HG03159 (cell line): Measurements from ENCODE around the gene TRIM47.
"Not testable (repeated sequence)": the region's sequence is repeated elsewhere in the genome, so short reads cannot be mapped to it uniquely, and the experiment has no call there.

Source experiments
- ATAC-seq: cut with Tn5 transposase; IDR thresholded peaks from one replicate; pipeline ENCODE4 v1.9.1; 2021; ENCODE audit warnings: mild to moderate bottlenecking, moderate library complexity; ENCODE audit not compliant: unreplicated experiment

The TRIM47 gene

DNA sequence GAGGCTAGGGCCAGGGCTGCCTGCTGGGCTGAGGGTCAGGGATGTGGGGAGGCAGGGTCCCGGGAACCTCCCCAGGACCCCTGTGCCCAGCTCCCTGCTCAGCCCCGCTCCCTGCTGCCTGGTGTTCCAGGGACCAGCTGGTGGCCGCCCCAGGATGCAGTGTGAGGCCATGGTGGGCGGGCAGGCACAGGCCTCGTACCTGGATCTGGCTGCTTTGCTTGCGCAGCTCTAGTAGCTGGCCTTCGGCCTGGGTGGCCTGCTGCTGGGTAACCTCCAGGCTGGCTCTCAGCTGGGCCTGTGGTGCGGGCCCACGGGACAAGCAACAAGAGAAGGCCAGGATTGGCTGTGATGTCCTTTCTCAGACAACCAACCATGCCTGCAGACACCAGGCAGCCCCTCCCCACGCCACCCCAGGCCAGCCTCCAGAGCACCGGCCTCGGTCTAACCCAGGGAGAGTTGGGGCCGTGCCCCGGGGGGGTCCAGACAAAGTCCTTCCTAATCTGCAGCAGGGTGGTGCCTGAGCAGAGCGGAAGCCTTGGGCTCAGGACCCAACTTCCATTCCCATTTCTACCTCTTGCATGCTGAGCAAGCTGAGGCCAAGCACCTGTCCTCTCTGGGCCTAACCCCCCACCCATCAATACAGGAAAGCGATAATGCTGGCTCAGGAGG, 14.3 kb upstream of the TRIM47 start:
- no peak for ATAC-seq

DNA sequence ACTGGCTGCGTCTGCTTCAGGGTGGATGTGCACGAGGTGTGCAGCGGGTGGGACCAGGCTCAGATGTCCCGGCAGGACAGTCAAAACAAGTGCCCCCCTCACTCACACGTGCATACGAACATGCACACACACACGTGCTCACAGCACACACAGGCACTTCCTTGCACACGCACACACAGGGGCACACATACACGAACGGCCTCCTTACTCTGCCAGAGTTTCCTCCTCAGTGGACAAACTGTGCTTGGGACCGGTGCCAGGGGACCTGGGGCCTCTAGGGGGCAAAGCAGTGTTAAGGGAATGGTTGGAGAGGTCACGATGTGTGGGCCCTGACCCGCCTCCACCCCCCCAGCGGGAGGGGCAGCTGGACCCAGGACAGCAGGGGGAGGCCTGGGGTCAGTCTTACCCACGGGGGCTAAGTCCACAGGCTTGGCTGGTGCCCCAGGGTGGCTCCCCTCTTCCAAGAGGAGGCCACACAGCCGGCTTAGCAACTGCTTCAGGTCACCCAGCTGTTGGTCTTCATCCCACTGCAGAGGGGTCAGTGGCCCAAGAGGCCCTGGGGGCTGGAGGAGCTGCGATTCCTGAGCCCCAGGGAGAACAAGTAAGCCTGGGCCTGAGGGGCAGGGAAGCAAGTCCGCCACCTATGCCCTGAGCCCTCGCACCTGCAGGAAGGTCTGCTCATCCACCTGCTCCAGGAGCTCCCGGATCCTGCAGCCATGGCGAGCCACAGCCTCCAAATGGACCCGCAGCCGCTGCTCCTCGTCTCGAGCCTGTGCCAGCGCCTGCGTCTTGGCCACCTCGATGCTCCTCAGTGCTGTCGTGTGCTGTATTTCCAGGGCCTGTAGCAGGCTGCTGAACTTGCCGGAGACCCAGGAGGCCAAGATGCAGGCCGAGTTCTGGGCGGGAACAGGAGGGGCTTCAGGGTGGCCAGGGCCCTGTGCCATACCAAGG, 13.5 kb upstream of the TRIM47 start:
- no peak for ATAC-seq

GRCh38 chr17:75891022-75891604, 12.7 kb upstream of the TRIM47 start:
- ATAC-seq = no peak

GRCh38 chr17:75889454-75889853, 11.1 kb upstream of the TRIM47 start:
- no peak for ATAC-seq

DNA sequence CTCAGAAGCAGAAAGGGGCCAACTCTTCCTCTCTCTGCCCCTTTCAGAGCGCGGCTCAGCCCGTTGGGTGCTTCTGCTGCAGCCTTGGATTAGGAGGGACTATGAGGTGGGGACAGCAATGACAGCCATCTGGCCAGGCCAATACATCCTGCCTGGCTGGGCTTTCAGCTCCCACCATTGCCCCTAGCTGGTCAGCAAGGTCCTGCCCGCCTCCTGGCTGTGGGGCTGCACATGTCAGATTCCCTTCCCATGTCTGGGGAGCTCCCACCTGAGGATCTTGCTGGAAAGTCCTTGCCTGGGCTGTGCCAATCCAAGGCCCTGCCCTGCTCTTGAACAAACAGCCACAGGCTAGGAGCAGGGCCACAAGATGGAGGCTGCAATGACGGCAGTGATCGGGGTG, 10.1 kb upstream of the TRIM47 start:
- no peak for ATAC-seq

DNA sequence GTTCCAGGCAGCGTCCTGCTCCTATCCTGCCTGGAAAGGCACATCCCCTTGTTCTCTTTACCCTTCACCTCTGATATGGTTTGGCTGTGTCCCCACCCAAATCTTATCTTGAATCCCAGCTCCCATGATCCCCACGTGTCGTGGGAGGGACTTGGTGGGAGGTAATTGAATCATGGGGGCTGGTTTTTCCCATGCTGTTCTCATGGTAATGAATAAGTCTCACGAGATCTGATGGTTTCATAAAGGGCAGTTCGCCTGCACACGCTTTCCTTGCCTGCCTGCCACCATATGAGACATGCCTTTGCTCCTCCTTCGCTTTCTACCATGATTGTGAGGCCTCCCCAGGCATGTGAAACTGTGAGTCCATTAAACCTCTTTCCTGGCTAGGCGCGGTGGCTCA, 7.5 kb upstream of the TRIM47 start:
- not testable (repeated sequence) for ATAC-seq

GRCh38 chr17:75885431-75885830, 7.0 kb upstream of the TRIM47 start:
- ATAC-seq = no peak

DNA sequence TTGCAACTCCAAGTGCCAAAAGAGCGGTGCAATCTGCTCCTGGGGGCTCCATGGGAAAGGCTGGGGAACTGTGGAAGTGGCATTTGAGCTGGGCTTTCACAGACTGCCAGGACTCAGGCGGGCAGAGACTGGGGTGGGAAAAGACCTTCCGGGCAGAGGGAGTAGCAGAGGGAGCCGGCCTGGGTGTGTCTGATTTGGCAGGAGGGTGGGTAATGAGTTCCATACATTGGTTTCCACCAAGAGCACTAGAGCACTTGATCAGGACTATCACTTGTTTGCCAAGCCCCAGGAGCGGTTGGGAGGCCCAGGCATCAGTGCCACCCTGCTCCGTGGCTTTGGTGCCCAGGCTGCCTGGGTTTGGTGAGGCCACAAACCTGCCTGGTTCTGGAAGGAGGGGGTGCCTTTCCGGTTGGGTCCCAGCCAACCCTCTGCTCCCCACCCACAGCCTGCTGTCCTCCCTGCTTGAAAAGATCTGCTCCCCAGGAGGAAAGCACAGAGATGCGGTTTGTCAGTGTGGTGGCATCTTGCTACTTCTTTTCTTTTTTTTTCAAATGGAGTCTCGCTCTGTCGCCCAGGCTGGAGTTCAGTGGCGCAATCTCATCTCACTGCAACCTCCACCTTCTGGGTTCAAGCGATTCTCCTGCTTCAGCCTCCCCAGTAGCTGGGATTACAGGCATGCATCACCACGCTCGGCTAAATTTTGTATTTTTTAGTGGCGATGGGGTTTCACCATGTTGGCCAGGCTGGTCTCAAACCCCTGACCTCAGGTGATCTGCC, 3.5 kb upstream of the TRIM47 start:
- no peak for ATAC-seq

DNA sequence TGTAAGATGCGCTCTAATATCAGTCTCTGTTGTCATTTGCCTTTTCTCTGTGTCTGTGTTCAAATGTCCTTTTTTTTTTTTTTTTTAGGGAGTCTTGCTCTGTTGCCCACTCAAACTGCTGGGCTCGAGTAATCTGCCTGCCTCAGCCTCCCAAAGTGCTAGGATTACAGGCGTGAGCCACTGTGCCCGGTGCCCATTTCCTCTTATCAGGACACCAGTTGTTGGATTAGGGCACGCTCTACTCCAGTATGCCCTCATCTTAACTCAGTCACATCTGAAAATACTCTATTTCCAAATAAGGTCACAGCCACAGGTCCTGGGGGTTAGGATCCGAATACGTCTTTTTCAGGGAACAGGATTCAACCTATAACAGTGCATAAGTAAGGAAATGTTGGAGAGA, 1.9 kb upstream of the TRIM47 start:
- no peak for ATAC-seq

DNA sequence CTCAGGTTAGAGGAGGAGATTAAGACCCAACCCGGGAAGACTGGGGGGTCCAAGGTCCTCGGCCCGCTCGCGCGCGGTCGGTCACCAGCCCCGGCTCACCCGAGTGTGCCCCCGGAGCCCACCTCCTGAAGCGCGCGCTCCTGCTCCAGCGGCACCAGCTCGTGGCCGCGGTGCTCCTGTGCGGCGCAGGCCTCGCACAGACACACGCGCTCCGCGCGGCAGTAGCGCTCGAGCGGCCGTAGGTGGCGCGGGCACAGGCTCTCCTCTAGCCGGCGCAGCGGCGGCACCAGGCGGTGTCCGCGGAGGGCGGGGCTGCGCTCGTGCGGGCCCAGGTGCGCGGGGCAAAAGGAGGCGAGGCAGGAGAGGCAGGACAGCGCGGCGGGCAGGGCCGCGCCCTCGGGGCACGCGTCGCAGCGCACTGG, 618 bp downstream of the TRIM47 start:
- ATAC-seq = peak; percentile 57

- ATAC-seq = no peak
These were observed 1.2 kb downstream of the TRIM47 start for GRCh38 chr17:75876938-75877751.

DNA sequence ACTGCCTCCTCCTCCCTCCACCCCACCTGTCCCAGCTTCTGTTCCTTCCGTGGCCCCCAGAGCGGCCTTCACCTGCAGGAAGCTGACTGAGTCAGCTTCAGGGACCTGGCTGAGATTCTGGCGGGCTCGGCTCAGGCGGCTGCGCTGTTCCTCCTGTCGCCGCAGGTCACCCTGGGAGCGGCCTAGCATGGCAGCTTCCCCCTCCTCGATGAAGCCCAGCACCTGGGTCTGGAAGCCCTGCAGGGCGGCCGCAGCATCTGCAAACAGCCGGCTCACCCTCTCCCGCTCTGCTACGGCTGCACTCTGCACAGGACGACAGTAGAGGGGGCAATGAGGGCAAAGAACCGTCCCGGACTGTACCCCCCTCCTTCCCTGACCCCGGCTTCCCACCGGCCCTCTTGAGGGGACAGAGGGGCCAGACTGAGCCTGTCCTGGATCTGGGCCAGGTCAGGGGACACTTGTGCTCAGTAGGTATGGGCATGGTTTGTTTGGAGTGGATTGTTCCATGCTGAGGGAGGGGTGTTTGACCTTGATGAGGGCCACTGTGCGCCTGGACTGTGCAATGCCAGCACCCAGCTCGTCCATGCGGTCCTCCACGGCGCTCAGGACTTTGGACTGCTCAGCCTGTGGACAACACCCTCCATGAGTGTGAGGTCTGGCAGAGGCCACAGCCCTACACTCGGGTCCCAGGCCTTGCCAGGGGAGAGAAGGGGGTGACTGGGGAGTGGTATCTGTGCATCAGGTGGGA, 2.0 kb downstream of the TRIM47 start:
- ATAC-seq = no peak

GRCh38 chr17:75875940-75876189, 2.5 kb downstream of the TRIM47 start:
- no peak for ATAC-seq

DNA sequence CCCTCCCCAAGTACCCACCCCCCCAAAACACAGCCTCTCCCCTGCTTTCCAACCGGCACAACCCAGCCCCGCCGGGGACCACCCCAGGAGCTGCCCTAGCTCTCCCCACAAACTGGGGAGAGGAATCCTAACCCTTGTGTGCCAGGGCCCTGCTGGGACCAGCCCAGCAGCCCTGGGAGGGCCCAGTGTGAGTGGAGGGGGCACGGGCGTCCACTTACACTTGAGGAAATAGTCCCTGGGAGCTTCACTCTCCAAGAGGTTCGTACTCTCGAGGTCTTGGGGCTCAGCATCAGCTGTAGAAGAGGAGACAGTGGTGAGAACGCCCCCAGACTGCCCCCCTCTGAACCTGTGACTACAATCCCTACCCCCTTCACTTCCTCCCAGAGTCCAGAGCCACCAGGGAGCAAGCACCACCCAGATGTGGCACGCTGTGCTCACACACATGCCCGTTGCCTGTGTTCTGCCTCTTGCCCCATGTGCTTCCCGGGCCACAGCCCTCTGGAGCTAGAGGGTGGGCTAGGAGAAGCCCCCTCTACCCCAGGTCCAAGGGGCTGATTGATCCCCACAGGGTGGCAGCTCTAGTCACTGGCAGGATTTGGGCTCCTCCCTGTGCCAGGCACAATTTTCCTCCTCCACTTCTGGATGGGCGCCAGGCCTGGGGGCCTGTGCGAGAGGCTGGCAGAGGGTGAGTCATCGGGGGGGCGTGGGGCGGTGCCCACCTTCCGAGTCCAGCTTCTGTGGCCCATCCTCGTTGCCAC, 3.0 kb downstream of the TRIM47 start:
- no peak for ATAC-seq

GRCh38 chr17:75874323-75875181, 3.8 kb downstream of the TRIM47 start:
- ATAC-seq = no peak

- no peak for ATAC-seq
These were observed 4.6 kb downstream of the TRIM47 start for GRCh38 chr17:75873587-75874322.
